ENCODE measurements around the gene NRBF2. TPM values are rescaled to one million over a fixed set of nuclear protein-coding genes. Genes with fewer than 3 reads are reported as not detected.

The NRBF2 gene
- total and polyA plus RNA-seq, 2 experiments from 2014 or later = 22.9 to 38.3 TPM

- TF ChIP-seq ZNF462 (CRISPR knock-in tag; IDR thresholded peaks at IDR 0.05) (no peak), EZH2 (IDR thresholded peaks at IDR 0.05; ENCODE audit: low read depth, unreplicated experiment) (no peak), EZH2phosphoT487 (IDR thresholded peaks at IDR 0.05; ENCODE audit: unreplicated experiment) (no peak), POLR2AphosphoS5 (IDR thresholded peaks at IDR 0.05; ENCODE audit: low read depth) (no peak)
- TF ChIP-seq, protein P1, sequence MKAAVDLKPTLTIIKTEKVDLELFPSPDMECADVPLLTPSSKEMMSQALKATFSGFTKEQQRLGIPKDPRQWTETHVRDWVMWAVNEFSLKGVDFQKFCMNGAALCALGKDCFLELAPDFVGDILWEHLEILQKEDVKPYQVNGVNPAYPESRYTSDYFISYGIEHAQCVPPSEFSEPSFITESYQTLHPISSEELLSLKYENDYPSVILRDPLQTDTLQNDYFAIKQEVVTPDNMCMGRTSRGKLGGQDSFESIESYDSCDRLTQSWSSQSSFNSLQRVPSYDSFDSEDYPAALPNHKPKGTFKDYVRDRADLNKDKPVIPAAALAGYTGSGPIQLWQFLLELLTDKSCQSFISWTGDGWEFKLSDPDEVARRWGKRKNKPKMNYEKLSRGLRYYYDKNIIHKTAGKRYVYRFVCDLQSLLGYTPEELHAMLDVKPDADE (IDR thresholded peaks at IDR 0.05) = no peak
These were observed 13.4 kb downstream of the NRBF2 start (continued) for GRCh38 chr10:63146503-63146902.

DNA sequence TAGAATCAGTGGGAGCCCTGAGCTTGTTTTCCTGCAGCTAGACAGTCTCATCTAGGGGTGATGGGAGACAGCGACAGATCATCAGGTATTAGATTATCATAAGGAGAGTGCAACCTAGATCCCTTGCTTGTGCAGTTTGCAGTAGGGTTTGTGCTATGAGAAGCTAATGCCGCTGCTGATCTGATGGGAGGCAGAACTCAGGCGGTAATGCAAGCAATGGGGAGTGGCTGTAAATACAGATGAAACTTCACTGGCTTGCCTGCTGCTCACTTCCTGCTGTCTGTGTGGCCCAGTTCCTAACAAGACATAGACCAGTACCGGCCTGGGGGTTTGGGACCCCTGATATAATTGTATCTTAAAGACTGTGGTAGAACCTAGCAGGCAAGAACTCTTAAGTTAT is 17.6 kb downstream of the NRBF2 start:
- Mint-ChIP-seq H3K27ac (no peak overlapping the region), H3K4me1 (peaks cover 10% of the 10 kb centered on the region), H3K27me3 (ENCODE audit: insufficient read depth, low read depth, poor library complexity) (no peaks in the 10 kb centered on the region), H3K9me3 (no peaks in the 10 kb centered on the region), H3K36me3 (ENCODE audit: low read depth) (peaks cover 61% of the 10 kb centered on the region), H3K4me3 (no peak overlapping the region)
- H3F3A ChIP-seq (replicated peaks; ENCODE audit: low read depth) = no peaks in the 10 kb centered on the region
- no peak overlapping the region for H3K4me2 ChIP-seq
- H3K4me3 ChIP-seq = no peak overlapping the region
- peaks cover 54% of the 10 kb centered on the region for H3K79me2 ChIP-seq (replicated peaks; ENCODE audit: insufficient read depth)
- H3K9me2 ChIP-seq (ENCODE audit: insufficient read depth) = no peaks in the 10 kb centered on the region
- peaks cover 19% of the 10 kb centered on the region for H3K36me3 ChIP-seq (ENCODE audit: insufficient read depth)
- H3K4me1 ChIP-seq (ENCODE audit: insufficient read depth) = no peaks in the 10 kb centered on the region
- no peak overlapping the region for H3K27ac ChIP-seq (ENCODE audit: low read depth)
- DNase-seq (ENCODE audit: low spot score) (no peak), ATAC-seq (no peak)
- no peak overlapping the region for H2AFZ ChIP-seq
- H4K20me1 ChIP-seq (replicated peaks; ENCODE audit: insufficient read depth) = peaks cover 7% of the 10 kb centered on the region
- H3K27me3 ChIP-seq (ENCODE audit: insufficient read depth) = no peaks in the 10 kb centered on the region
- TF ChIP-seq EZH2phosphoT487 (IDR thresholded peaks at IDR 0.05; ENCODE audit: unreplicated experiment) = no peak
- no peak for TF ChIP-seq CTCF (conservative IDR thresholded peaks at IDR 0.05; ENCODE audit: low read depth in 2 of 2)
- TF ChIP-seq ZNF462 (CRISPR knock-in tag; IDR thresholded peaks at IDR 0.05) = no peak
- no peak for TF ChIP-seq STAT1 (IDR thresholded peaks at IDR 0.05; ENCODE audit: unreplicated experiment)
